GM19452 (cell line): ENCODE results near the gene GPR65.
"Not testable (repeated sequence)": the region's sequence is repeated elsewhere in the genome, so short reads cannot be mapped to it uniquely, and the experiment has no call there.

Source experiments
- ATAC-seq: cut with Tn5 transposase; IDR thresholded peaks from one replicate; pipeline ENCODE4 v1.9.1; 2021; ENCODE audit not compliant: unreplicated experiment

The GPR65 gene

GRCh38 chr14:88003425-88003824 is 1.5 kb upstream of the GPR65 start:
- ATAC-seq = no peak

GRCh38 chr14:88004506-88005036 is 364 bp upstream of the GPR65 start:
- no peak for ATAC-seq

DNA sequence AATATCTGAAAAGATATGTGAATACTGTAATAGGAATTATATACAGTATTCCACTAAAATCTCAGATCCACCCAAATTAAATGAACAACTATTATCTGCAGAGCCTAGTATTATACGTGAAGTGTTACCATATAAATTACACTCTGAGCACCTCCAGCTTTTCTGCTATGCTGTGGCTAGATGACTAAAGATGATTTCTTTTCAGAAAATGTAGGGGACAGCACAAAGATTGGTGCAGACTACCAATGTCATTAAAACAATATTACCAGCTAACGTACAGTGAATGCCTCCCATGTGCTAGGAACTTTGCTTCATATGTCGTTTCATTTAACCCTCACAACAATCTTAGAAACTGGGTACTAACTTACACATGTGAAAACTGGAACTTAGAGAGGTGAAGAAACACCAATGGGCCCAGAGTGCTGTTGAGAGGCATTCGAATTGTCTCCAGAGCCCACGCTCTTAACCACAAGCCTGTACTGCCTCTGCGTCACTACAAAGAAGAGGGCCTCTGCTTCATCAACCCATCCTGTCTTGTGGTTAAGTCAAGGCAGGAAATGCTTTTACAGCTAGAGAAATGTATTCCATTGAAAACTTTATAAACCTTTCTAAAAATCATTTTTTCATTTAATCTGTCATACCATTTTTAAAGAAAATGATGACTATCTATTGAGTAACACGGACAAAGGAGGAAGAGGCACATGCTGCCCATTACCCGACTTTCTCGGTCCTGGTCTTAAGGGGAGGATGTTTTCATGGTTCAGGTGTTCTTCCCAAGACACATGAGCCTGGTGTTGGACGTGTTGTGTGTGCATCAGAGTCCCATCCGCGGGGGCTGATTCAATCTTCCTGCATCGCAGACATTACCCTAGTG is 1.3 kb downstream of the GPR65 start:
- peak; percentile 96 for ATAC-seq

DNA sequence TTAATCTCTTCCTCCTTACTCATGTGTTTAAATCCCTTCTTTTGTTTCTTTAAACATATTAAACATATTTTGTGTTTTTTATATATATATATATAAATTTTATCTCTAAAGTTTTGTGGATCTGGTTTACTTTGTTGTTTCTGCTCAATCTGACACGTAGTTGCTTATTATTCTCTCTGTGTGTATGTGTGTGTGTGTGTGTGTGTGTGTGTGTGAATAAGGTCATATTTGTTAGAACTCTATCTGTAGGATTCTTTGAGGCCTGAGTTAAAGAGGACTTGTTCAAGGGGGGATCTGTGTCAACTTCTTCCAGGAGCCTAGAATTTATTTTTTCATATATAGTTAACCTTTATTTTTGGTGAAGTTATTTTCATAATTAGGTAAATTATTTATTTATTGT is 2.7 kb downstream of the GPR65 start:
- ATAC-seq = no peak

- no peak for ATAC-seq
Observed at GRCh38 chr14:88008039-88008742, 3.3 kb downstream of the GPR65 start.

- no peak for ATAC-seq
Observed at GRCh38 chr14:88009486-88009885, 4.6 kb downstream of the GPR65 start.

DNA sequence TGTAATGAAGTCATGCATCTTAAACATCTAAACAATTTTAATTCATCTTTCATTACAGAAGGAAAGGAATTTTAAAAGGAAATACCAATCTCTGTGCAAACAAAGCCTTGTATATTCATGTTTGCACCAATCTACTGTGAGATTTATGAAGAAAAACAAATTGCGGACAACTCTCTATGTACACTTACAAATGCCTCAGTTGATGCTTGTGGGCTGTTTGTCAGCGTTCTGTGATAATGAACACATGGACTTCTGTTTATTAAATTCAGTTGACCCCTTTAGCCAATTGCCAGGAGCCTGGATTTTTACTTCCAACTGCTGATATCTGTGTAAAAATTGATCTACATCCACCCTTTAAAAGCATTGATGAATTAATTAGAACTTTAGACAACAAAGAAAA is 5.4 kb downstream of the GPR65 start:
- no peak for ATAC-seq

DNA sequence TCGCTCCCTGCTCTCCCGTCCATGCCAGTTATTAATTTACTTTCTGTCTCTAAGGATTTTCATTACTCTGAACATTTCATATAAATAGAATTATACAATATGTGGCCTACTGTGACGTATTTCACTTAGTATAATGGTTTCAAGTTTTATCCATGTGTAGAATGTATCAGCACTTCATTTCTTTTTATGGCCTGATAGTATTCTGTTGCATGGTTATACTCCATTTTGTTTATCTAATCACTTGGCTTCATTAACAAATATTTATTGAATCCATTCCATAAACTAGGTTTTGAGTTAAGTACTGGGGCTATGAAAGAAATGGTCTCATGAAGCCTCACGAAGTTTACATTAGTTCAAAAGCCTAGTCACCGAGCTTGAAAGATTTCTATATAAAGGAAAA is 7.6 kb downstream of the GPR65 start:
- no peak for ATAC-seq

DNA sequence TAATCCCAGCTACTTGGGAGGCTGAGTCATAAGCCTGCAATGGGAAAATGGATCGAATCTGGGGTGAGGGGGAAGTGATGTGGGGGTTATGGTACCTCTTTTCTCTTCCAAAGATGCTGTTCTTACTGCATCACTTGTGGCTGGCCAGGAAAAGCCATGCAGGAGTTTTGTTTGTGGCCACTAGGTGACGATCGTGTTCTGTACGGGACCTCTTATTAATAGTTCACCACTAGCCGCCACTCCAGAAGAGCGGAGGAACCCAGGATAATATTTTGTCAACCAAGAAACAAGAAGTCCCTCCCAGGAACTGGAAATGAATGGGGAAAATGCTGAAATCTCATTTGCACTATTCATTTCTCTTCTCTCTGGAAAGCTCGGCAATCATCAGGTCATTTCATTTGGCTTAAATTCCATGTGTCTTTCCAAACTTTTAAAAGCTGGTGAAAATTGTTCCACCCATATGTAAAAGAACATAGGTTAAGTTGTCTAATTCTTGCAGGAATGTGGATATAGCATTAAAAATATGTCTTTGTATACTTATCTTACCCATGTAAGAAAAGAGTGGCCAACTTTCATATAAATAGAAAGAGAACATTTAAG is 8.9 kb downstream of the GPR65 start:
- peak; percentile 90 for ATAC-seq

DNA sequence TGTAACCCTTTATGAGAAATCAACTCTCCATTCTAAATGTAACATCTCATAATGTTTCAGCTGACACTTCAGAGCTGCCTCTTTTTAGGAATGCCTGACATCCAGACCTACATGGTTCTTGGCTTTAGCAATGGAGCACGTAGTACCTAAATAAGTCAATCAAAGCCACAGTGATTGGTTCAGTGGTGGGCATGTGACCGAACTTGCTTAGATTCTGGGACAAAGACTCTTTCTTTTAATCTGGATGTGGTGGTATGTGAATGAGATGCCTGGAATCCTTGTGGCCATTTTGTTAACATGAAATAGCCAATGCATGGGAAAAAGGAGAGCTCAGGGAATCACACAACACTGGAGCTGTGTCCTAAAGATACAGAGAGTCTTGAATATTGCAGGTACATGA is 11.8 kb downstream of the GPR65 start:
- no peak for ATAC-seq

- ATAC-seq = no peak
Observed at GRCh38 chr14:88017535-88017934, 12.6 kb downstream of the GPR65 start.

- ATAC-seq = no peak
Observed at GRCh38 chr14:88023658-88024187, 18.8 kb downstream of the GPR65 start.

DNA sequence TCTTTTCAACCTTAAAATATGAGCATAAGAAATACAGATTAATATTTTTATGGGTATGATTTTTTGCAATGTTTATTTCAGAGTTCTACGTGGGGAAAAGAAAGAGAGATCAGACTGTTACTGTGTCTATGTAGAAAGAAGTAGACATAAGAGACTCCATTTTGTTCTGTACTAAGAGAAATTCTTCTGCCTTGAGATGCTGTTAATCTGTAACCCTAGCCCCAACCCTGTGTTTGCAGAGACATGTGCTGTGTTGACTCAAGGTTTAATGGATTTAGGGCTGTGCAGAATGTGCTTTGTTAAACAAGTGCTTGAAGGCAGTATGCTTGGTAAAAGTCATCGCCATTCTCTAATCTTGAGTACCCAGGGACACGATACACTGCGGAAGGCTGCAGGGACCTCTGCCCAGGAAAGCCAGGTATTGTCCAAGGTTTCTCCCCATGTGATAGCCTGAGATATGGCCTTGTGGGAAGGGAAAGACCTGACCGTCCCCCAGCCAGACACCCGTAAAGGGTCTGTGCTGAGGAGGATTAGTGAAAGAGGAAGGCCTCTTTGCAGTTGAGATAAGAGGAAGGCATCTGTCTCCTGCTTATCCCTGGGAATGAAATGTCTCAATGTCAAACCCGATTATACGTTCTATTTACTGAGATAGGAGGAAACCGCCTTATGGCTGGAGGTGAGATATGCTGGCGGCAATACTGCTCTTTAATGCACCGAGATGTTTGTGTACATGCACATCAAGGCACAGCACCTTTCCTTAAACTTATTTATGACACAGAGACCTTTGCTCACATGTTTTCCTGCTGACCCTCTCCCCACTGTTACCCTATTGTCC is 19.5 kb downstream of the GPR65 start:
- ATAC-seq = not testable (repeated sequence)

GRCh38 chr14:88025313-88025712 is 20.4 kb downstream of the GPR65 start:
- no peak for ATAC-seq

DNA sequence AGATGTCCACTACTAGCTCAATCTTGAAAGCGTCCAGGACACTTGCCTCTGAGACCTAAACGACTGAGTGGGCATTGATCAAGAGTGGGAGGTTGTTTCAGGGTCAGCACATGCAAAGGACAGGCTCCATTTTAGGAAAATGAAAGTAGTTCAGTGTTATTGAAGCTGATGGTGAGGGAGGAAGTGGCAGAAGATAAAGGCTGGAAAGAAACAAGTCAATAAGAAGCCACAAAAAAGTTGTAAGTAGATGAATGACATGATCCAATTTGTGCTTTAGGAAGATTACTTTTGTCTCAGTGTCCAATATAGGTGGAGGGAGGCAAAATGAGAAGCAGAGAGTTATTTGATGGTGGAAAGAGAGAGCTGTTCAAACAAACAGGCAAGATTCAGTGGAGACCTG is 22.0 kb downstream of the GPR65 start:
- peak; percentile 55 for ATAC-seq

- ATAC-seq = no peak
Observed at GRCh38 chr14:88029500-88029899, 24.6 kb downstream of the GPR65 start.

- no peak for ATAC-seq
Observed at GRCh38 chr14:88030079-88030478, 25.1 kb downstream of the GPR65 start.

- no peak for ATAC-seq
Observed at GRCh38 chr14:88030892-88031291, 26.0 kb downstream of the GPR65 start.

DNA sequence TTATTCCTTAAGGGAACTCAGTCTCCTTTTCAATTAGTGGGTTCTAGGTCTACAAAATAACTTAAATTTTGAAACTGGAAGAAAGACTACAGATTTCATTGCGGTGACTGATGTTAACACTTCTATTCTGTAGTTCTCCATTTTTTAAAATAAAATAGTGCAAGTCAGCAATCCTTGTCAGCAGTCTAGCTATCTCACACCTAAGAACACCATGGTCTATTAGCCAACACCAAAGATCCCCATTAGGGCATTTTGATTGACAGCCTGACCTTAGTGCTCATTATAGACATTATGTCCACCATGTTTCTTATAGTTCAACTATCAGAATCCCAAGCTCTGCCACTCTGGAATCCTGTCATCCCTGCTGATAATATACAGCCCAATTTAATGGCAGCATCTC is 27.4 kb downstream of the GPR65 start:
- no peak for ATAC-seq

DNA sequence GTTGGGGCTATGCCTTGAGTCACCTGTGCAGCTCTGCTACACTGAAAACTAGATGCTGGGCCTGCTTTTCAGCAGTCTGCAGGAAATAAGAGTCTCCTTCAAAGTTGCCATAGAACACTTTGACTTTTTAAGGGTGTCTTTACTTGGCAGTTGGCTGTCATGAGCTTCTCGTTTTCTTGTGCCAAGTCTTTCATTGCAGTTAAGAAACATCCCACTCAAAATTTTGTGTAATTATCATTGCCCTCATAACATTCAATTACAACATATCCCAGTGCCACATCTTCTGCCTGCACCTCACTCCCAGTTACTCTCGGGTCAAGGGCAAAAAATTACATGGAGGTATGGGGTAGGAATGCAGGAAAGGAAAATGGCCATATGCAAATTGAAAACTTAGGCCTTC is 29.1 kb downstream of the GPR65 start:
- no peak for ATAC-seq

GRCh38 chr14:88036422-88036821 is 31.5 kb downstream of the GPR65 start:
- no peak for ATAC-seq
